ENCODE data around the gene CDC42EP4.

Gene CDC42EP4

DNA sequence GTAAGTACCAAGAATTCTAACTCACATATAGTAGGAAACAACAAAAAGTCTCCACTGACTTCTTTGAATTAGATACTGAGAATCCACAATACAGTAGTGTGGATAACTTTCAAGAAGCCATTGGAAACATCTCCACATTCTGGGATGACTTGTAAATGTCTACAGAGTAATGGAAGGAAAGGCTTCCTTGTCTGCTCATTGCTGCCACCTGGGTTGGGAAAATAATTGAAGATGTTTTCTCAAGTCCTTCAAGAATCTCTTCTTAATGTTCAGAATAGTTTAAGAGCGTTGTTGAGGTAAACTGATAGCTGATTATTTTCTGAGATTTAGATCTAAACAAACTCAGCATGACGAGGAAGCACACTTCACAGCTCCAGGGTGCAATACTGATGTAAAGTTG, 64.1 kb downstream of the CDC42EP4 start:
- DNase-seq: no peak

DNA sequence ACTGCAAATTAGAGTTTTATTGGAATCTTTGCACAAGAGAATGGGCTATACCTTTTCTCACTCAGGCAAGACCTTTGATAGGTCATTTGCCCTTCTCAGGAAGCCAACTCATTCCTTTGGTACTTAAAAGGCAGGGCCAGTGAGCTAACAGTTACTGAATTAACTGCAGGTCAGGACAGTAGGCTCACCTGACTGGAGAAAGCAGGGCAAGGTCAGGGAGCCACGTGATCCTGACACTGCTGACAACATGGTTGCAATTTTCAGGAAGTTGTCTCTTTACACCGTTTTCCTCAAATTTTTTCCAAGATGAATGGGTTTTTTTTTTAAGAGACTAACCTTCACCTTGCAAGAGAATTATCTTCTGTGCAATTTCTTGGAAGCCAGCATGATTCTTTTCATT, 71.2 kb downstream of the CDC42EP4 start:
- DNase-seq: no peak

DNA sequence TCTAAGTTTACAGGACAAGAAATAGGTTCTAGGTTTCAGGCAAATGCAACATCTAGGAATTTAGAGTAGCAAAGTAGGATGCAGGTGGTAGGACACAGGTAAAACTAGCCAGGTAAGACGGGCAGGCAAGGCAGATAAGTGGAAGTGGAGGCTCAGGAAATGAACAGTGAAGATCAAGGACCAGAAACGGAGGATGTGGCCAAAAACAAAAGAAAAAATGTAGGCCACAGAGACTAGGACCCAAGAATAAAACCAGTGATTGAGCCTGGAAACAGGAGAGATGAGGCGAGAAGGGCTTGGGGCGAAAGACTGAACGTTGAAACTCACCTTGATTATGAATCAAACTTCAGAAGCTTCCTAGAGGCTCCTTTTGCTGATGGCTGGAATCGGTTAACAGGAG, 74.1 kb downstream of the CDC42EP4 start:
- no peak for DNase-seq

DNA sequence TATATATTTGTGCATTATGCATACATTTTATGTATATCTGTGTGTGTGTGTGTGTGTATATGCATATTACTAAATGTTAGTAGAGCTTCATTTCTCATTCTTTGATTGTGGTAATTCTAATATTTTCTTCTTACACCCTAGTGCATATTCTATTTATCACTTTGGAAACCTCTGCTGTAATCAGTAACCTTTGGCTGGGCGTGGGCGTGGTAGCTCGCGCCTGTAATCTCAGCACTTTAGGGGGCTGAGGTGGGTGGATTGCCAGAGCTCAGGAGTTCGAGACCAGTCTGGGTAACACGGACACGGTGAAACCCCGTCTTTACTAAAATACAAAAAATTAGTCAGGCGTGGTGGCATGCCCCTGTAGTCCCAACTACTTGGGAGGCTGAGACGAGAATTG, 77.1 kb downstream of the CDC42EP4 start:
- no peak for DNase-seq
